Ectodermal cell (in vitro differentiated cells): ENCODE results near the gene LY9.

Source experiments
- H3K27ac ChIP-seq: 2 replicates; pipeline ENCODE4 v1.7.0; 2013; ENCODE audit warnings: mild to moderate bottlenecking, low read depth, low read length; ENCODE audit not compliant: insufficient read depth, poor library complexity, severe bottlenecking
- H3K27me3 ChIP-seq: 2 replicates; pipeline ENCODE4 v1.7.0; 2013; ENCODE audit warnings: mild to moderate bottlenecking, low read length; ENCODE audit not compliant: insufficient read depth, control insufficient read depth, poor library complexity, severe bottlenecking
- H3K36me3 ChIP-seq: one replicate; pipeline ENCODE4 v1.7.0; 2013; ENCODE audit warnings: low read length; ENCODE audit not compliant: control insufficient read depth, insufficient read depth
- H3K4me1 ChIP-seq: one replicate; pipeline ENCODE4 v1.7.0; 2013; ENCODE audit warnings: low read length; ENCODE audit not compliant: control insufficient read depth, insufficient read depth
- H3K4me3 ChIP-seq: 2 replicates; pipeline ENCODE4 v1.7.0; 2013; ENCODE audit warnings: low read depth, low read length, control low read depth; ENCODE audit not compliant: insufficient read depth
- H3K9me3 ChIP-seq: 2 replicates; pipeline ENCODE4 v1.7.0; 2013; ENCODE audit warnings: mild to moderate bottlenecking, low read length, moderate library complexity; ENCODE audit not compliant: control insufficient read depth
- WGBS, 2 experiments: methylation state at CpG; one replicate each; pipeline ENCODE4 v1.1.7; 2013; ENCODE audit warnings: missing lambda C conversion rate in 2 of 2; 5-methylcytosine and 5-hydroxymethylcytosine counted together

LY9 gene

GRCh38 chr1:160876311-160876710, 80.3 kb downstream of the LY9 start:
- Histone ChIP-seq H3K27me3 (no peaks in the 10 kb centered on the region), H3K4me3 (no peak overlapping the region), H3K4me1 (no peaks in the 10 kb centered on the region), H3K27ac (no peak overlapping the region), H3K9me3 (no peaks in the 10 kb centered on the region), H3K36me3 (no peaks in the 10 kb centered on the region)
- 92 to 95% methylated on average over 4 to 5 of the region's 5 CpGs for WGBS, 2 experiments

- no peaks in the 10 kb centered on the region for H3K9me3 ChIP-seq
- H3K27ac ChIP-seq = no peak overlapping the region
- H3K4me1 ChIP-seq = no peaks in the 10 kb centered on the region
- H3K36me3 ChIP-seq = no peaks in the 10 kb centered on the region
- H3K4me3 ChIP-seq = no peak overlapping the region
- H3K27me3 ChIP-seq = no peaks in the 10 kb centered on the region
Observed at GRCh38 chr1:160877221-160877620, 81.2 kb downstream of the LY9 start.
